Inferior parietal cortex (tissue), 1 donor: ENCODE results near the gene SUFU.
"Not testable (repeated sequence)": the region's sequence is repeated elsewhere in the genome, so short reads cannot be mapped to it uniquely, and the experiment has no call there.

ENCODE experiments used
- DNase-seq: peaks from one replicate; pipeline ENCODE4 v3.0.0-alpha.2; 2016; ENCODE audit errors: extremely low spot score

The SUFU gene

DNA sequence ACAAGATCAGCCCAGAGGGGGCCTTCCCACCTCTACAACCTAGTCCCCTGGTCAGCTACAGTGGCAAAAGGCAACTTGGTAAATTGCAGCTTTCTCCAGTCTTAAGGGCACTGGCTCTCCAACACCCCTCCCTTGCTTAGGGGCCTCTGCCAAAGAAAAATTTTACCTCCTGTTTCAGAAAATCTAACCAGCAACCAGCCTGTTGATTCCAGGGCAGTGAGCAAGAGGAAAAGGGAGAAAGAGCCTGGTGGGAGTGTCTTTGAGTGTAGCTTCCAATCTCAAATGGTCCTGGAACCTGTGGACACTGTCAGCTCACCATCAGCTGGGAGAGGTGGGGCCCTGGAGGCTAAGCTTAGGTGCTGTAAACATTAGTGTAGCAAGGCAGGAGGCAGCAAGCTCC lies 24.1 kb upstream of the SUFU start:
- DNase-seq = no peak

DNA sequence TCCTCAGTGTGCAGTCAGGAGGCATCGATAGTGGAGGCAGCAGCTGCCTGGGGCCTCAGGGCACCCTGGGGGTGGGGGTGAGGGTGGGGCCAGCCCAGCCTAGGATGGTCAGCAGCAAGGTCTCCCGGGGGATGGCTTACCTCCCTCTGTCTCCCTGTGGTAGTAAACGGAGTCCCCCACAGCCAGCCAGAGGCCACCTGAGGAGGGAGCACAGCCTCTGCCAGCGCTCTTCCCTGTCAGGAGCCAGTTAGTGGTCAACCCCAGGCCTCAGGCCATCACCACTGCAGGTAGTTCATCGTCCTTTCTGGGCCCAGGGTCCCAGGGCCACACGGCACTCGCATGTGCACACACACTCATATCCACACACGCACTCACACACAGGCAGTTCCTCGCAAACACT lies 23.4 kb upstream of the SUFU start:
- no peak for DNase-seq

DNA sequence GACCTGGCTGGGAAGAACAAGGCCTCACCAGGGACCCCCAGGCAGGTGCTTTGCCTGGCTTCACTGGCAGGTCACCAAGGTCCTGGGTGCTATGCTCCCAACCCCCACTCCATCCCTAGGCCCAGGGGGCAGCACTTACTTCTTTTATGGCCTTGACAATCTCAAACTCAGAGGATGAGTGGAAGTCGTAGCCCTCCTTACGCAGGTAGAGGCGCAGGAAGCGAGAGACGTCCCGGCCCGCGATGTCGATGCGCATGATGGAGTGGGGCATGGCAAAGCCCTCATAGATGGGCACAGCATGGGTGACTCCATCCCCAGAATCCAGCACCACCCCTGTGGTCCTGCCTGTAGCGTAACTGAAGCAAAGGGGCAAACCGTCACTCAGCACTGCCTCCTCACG lies 19.8 kb upstream of the SUFU start:
- no peak for DNase-seq

DNA sequence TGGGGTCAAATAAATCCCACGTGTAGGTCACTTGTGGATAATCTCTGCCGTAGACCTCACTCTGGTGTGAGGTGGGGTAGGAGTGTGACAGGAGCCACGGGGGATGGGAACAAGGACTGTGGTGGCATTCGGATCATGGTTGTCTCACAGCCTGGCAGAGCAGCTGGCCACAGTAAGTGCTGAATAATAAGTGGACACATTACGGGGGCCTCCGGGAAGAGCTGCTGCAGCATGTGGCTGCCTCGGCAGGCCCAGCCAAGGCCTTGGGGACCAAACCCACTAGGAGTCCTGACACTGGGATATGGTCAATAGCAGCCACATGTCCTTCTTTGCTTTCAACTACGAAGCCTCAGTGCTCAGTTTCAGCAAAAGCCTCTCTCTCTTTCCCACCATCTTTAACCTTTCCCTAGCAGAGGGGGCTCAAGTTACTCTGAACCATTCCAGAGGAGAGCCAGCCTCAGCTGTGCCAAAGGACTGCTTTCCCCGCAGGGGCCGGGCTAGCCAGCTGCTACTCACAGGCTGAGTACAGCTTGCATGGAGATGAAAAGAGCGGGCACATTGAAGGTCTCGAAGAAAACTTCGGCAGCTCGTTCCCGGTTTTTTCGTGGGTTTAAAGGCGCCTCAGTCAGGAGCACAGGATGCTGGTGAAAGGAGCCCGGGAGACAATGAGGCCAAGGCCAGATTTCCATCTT lies 18.5 kb upstream of the SUFU start:
- no peak for DNase-seq

DNA sequence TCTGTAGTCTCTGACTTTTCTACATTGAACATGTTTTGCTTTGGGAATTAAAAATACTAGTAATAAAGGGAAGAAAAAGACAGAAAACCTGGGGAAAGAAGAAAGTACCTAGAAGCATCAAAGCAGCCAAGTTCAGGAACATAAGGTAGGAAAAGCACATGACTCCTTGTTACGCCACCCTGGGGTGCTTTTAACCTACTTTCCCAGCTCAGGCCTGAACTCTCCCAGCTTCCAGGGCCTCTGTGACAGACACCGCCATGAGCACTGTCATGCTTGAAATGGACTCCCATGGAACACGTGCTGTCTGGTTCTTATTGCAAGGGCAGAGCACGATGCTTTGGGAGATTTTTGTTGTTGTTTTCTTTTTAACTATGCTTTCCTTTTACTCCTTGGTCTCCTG lies 12.6 kb upstream of the SUFU start:
- DNase-seq = no peak

DNA sequence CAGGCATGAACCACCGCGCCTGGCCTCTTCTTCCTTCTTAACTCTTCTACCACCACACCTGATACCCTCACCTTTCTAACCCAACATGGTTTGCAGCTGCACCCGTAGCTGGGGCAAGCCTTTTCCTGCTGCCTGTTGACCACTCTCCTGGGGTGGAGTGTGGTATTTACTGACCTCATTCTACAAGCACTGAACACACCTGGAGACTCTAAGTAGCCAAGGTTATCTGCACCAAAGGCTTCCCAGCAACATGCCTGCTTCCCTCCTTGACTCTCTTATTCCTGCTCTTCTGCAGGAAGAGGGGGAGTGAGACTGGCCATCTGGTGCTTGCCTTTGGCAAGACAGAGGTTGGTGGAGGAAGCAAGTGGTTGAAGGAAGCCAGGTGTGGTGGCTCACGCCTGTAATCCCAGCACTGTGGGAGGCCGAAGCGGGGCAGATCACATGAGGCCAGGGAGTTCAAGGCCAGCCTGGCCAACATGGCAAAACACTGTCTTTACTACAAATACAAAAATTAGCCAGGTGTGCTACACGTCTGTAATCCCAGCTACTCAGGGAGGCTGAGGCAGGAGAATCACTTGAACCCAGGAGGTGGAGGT lies 11.3 kb upstream of the SUFU start:
- no peak for DNase-seq

DNA sequence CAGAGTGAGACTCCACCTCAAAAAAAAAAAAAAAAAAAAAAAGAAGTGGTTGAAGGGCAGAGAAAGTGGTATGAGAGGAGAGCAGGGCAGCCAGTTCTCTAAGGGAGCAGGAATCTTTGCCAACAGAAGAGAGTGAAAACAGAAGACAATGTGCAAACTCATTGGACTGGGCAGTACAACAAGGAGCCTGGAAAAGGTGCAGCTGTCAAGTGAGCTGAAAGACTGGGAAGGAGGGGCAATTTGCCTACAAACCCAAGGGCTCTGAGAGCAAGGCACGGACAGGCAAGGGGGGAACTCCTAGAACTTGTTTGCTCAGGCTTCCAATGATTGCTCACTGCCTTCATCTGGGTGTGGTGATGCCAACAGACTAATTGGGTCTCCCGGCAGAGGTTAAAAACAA lies 10.8 kb upstream of the SUFU start:
- DNase-seq = peak; percentile 31

DNA sequence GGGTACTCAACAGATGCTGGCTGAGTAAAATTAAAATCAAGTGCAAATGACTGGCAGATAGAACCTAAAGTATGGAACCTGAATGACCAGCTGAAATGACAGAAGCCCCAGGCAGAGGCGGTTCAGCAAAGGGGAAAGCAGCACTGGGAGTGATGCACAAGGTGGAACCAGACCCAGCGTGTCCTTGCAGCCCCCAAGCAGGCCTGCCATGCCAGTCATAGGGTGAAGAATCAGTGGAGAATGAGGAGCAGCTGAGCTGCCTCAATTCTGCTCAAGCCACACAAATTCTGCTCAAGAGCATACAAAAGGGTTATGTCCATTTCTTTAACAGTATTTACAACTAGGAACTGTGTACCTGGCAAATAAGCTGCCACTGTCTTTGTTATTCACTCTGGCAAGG lies 10.0 kb upstream of the SUFU start:
- no peak for DNase-seq

DNA sequence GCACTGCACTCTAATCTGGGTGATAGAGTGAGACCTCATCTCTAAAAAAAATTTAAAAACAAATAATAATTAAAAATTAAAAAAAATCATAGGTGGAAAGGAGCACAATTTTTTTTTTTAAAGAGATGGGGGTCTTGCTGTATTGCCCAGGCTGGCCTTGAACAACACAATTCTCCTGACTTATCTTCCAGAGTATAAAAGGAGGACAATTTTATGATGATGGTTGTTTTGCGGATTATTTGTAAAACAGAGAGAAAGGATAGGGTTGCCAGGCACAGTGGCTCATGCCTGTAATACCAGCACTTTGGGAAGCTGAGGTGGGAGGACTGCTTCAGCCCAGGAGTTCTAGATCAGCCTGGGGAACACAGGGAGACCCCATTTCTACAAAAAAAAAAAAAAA lies 6.2 kb upstream of the SUFU start:
- no peak for DNase-seq

DNA sequence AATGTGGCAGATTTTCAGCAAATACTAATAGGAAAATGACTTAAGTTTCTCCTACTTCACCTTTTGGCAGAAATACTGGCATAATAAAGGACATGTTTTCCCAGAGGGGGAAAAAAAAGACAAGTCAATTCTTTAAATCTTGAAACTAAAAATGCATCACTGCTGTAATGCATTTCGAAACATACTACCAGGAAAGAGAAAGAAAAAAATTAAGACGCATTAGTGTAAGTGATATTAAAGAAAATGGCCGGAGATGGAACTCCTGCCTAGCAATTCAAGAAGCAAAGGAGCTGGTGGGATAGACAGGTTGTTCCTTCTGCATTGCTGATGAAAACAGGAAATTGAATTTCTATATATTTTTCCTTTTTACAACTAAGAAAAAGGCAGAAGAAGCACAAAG lies 4.4 kb upstream of the SUFU start:
- no peak for DNase-seq

DNA sequence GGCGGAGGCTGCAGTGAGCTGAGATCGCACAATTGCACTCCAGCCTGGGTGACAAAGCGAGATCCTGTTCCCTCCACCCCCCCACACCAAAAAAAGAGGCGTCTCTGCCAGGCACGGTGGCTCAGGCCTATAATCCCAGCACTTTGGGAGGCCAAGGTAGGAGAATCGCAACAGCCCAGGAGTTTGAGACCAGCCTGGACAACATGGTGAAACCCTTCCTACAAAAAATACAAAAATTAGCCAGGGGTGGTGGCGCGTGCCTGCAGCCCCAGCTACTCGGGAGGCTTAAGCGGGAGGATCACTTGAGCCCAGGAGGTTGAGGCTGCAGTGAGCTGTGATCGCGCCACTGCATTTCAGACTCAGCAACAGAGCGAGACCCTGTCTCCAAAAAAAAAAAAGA lies 3.1 kb upstream of the SUFU start:
- DNase-seq = not testable (repeated sequence)

DNA sequence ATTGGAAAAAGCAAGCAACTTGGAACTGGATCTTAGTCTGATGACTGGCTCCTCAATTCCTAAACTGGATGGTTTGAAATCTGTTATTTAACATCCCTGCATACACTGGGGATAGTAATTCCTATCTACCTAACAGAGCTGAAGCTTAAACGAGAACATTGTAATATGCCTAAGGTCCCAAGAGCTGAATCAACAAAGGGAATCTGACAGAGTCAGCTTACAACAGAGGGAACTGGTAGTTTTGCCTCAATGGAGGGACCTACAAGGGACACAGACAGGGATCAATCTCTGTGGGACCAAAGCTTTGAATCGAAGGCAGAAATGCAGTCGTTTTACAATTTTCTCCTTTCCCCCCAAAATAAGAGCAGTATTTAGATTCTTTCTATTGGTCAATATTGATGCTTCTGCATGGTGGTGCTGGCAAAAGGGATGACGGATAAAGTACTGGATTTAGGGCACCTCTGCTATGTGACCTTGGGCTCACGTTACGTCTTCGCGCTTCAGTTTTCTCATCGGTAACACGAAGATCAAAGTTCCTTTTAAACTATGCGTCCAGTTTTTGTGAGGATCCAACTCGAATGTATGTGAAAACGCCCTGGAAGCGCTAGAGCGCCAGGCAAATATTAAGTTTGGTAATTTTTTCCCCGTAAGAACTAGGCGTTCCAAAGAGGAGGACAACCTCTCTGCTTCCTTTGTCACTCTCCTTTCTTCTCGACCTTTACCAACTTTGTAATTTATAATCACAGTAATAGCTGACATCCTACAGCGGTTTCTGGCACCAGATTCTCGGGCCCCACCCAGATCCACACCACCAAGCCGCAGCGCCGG lies 2.4 kb upstream of the SUFU start:
- peak; percentile 6 for DNase-seq

DNA sequence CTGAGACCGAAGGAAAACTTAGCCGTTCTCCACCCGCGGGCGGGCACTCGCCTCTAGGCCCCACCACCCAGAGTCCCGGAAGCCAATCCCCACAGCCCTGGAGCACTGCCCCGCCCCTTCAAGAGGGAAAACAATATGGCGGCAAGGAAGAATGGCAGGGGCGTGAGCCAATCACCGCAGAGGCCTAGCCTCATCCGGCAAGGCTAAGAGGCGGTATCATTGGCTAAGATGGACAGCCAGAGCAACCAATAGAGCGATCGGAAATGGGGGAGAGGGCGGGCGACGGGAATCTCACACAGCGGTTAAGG lies 1.8 kb upstream of the SUFU start:
- DNase-seq = peak; percentile 100

DNA sequence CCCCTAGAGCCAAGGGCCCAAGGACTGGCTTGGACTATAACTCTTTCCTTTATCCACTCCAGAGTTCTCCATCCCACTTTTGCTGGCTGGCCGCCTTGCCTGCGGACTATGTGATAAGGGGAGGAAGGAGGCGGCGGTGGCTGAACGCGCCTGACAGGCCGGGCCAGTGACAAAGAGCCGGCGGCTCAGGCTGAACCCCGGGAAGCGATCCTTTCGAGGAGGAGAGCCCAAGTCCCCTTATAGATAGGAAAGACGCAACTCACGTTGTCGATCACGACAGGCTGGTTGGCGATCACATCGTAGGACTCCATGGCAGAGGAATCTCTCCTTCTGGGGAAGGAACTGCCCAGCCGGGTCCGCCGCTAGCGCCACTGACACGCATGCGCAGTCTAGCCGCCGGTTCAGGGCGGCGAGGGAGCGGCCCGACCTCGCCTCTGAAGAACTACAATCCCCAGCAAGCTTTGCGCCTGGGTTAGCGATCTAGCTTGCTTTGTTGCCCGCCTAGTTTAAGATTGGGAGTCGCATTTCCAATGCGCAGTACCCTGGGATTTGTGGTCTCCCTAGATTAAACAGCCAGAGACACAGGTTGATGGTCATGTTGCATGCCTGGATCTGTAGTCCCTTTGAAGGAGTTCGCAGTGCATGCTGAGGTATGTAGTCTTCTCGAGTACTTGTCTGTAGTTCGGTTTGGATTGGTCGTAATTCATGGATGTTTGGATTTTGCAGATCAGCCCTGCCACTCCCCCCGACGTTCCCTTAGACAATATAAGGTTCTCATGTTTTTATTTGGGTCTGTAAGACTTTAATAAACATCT lies 1.2 kb upstream of the SUFU start, which contains the start of gene ACTR1A:
Gene ACTR1A (minus strand): TSS at position 376 of the 815 bp plus-strand sequence. CDS start 65 bp downstream, at position 311.
- DNase-seq = peak; percentile 99

DNA sequence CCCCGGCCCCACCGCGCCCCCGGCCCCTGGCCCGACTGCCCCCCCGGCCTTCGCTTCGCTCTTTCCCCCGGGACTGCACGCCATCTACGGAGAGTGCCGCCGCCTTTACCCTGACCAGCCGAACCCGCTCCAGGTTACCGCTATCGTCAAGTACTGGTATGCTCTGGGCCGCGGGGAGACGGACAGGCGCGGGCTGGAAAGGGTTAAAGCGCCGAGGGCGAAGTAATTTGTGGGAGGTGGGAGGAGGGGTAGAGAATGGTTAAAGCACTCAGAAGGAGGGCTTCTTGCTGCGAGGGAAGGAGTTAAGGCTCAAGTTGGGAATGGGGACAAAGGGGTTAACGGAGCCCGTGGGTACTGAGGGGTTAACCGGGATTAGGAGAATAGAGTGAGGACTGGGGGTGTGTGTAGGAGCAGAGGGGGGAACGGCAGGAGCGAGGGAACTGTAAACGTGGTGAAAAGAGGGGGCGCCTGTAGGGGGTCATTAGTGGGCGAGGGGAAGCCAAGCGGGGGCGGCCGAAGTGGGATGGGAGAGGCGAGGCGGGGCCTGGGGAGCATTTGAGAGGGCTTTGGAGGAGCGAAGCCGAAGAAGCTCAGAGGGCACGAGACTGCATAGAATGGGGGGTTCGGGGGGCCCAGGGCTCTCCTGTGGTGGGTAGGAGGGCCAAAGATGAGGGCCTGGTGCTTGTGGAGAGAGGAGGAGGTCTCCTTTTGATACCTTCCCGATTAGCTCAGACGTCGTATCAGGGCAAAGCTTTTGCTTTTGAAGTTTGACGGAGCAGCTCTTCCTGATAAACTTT lies 605 bp downstream of the SUFU start:
- no peak for DNase-seq

DNA sequence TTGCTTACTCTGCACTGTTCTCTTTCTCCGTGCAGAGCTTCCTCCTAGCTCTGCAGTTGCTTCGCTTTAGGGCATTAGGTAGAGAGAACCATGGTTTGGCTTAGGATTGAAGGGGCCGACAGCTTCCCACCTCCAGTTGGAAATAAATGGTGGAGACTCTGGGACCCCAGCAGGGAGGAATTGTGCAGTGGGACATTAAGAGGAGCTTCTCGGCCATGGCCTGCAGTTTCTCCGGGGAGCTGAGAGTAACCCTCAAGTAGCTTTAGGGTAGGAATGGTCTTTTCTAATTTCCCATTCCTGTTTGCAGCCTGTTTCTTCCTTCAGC lies 1.2 kb downstream of the SUFU start:
- DNase-seq = peak; percentile 39

DNA sequence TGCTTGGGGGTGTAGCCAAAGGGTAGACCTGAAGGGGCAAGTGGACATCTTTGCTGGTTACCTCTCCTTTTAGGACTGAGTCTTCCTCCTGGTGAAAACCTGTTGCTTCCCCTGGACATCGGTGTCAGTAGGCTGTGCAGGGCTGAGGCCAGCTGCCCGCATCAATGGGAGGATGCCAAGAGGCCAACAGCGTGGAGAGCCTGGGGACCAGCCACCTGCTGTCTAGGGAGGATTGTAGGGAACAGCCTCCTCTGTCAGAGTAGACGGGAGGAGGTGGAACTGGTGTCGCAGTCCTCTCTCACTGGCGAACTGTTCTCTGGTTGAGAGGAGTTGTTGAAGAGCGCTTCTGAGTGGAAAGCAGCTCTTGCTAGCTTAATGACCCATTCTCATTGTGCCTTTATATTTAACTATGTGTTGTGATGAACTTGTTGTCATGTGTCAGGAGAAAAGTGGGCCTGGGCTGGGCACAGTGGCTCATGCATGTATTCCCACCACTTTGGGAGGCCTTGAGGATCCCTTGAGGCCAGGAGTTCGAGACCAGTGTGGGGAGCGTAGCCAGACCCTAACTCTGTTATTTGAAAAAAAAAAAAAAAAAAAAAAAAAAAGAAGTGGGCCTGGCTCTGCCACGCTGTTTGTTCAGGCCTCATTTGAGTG lies 1.8 kb downstream of the SUFU start:
- DNase-seq = no peak

DNA sequence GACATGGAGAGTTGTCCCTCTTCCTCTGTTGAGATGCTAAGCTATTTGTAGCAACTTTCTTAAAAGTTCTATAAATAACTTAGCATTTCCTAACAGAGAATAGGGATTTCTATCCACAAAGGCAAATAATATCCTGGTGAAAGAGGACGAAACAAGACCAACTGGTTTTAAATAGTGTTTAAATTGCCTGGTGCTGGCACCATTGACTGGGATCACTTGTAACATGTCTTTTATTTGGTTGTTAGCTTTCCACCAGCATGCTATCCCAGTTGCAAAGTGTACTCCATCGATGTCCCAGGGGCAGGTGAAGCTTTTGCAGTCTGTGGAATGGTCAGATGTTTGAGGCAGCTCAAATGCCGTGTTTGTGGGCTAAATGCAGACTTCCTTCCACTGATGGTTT lies 3.7 kb downstream of the SUFU start:
- no peak for DNase-seq

DNA sequence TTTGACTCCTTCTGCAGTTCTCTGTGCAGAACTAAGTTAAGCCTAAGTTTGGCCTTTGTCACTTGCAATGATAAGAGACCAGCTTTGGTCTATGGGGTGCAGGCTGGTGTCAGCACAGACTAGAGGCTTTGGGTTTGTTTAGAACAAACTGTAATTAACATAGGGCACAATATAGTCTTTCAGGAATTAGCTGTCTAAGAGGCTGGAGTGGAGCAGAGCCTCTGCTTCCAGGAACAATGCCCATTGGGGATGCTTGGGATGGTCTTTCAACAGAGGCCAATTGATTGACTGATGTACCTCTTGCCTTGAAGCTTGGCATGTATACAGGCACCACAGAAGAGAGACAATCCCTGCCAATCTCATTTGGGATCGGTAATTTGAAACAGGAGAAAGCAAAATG lies 4.7 kb downstream of the SUFU start:
- peak; percentile 14 for DNase-seq

DNA sequence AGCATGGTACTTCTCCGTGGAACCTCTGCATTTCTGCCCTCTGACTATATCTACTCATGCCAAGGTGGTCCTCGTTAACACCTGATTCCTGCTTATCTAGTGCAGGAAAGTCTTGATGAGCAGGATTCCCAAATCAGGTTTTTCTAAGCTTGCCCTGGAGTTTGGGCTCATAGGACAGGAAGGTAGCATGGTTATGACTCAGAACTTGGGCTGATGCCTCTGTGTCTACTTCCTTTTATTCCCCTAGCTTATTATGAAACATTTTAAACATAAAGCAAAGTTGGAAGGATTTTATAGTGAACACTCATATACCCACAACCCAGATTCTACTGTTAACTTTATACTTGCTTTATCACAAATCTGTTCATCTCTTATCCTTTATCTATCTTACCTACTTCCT lies 5.6 kb downstream of the SUFU start:
- no peak for DNase-seq
